Measurements from ENCODE around the gene PPBP.

- TF ChIP-seq CTCF (optimal IDR thresholded peaks at IDR 0.05 in 1 of 3, IDR thresholded peaks at IDR 0.05 in 1 of 3, conservative IDR thresholded peaks at IDR 0.05 in 1 of 3; ENCODE audit: extremely low read depth in 1 of 3, insufficient read depth in 2 of 3, low read length in 3 of 3) (no peak), EZH2 (IDR thresholded peaks at IDR 0.05; ENCODE audit: low read length) (no peak)
These were observed 27.3 kb upstream of the PPBP start for GRCh38 chr4:74015126-74015780.

Data from keratinocyte (primary cell).